OCI-LY3 (cell line): Measurements from ENCODE around the gene OR10AD1.

Source experiments
- H2AFZ ChIP-seq: fragments of 200-600, 300-600 bp; shearing (Covaris generic); 2 replicates; pipeline ENCODE4 v1.6.0; 2014; ENCODE audit warnings: antibody characterized with exemption, low read depth, low read length
- H3K27ac ChIP-seq: fragments of 200-600, 300-600 bp; sonication (generic); 2 replicates; pipeline ENCODE4 v1.5.1; 2014; ENCODE audit warnings: mild to moderate bottlenecking, low read length, moderate library complexity, mixed read lengths
- H3K27me3 ChIP-seq: fragments of 200-600, 300-600 bp; sonication (generic); 2 replicates; pipeline ENCODE4 v1.6.1; 2014; ENCODE audit warnings: low read depth, low read length, mixed read lengths
- H3K36me3 ChIP-seq: fragments of 200-600, 300-600 bp; sonication (generic); replicated peaks from 2 replicates; pipeline ENCODE3; 2014; ENCODE audit warnings: low read depth, low read length, mixed read lengths
- H3K4me1 ChIP-seq: fragments of 300-600, 200-600 bp; sonication (generic); 2 replicates; pipeline ENCODE4 v1.6.1; 2014; ENCODE audit warnings: low read length, mixed read lengths
- H3K4me2 ChIP-seq: fragments of 200-600, 300-600 bp; sonication (generic); 2 replicates; pipeline ENCODE4 v1.6.1; 2014; ENCODE audit warnings: low read length, mixed read lengths
- H3K4me3 ChIP-seq: fragments of 300-600, 200-600 bp; sonication (generic); 2 replicates; pipeline ENCODE4 v1.5.1; 2014; ENCODE audit warnings: antibody characterized with exemption, mild to moderate bottlenecking, low read length, moderate library complexity
- H3K79me2 ChIP-seq: fragments of 300-600, 200-600 bp; shearing (Covaris generic); 2 replicates; pipeline ENCODE4 v1.6.1; 2014; ENCODE audit warnings: mild to moderate bottlenecking, low read length, mixed read lengths
- H3K9ac ChIP-seq: fragments of 300-600, 200-600 bp; shearing (Covaris generic); 2 replicates; pipeline ENCODE4 v1.6.0; 2014; ENCODE audit warnings: mild to moderate bottlenecking, low read length, moderate library complexity
- H3K9me3 ChIP-seq: fragments of 200-600, 300-600 bp; shearing (Covaris generic); 2 replicates; pipeline ENCODE4 v1.6.1; 2014; ENCODE audit warnings: low read length, mixed read lengths; ENCODE audit not compliant: insufficient read depth
- H4K20me1 ChIP-seq: fragments of 200-600, 300-600 bp; sonication (generic); 2 replicates; pipeline ENCODE4 v1.6.1; 2016; ENCODE audit warnings: low read length, mixed read lengths; ENCODE audit not compliant: insufficient read depth
- EZH2phosphoT487 ChIP-seq: fragments of 200-600 bp; shearing (Covaris generic); IDR thresholded peaks from 2 replicates; pipeline ENCODE4 v1.6.1; 2018; ENCODE audit warnings: antibody characterized with exemption, mixed run types, low read depth
- TF ChIP-seq, protein P1 (sequence below): fragments of 200-600, 300-600 bp; sonication (generic); IDR thresholded peaks from 2 replicates; pipeline ENCODE4 v1.5.1; 2014; ENCODE audit warnings: antibody characterized with exemption, low read length, low read depth

Gene OR10AD1

DNA sequence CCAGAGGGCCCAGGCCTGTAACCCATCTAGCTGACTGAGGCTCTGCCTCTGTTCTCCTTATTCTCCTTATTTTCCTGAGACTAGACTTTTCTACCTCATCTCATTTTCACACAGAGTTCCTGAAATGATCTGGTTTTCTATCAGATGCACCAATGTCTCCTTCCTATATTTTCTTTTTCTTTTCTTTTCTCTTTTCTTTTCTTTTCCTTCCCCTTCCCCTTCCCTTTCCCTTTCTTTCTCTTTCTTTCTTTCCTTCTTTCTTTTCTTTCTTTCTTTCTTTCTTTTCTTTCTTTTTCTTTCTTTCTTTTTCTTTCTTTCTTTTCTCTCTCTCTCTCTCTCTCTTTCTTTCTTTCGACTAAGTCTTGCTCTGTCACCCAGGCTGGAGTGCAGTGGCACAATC lies 22.7 kb downstream of the OR10AD1 start:
- peaks cover 14% of the 10 kb centered on the region for H3K4me1 ChIP-seq
- no peak overlapping the region for H3K4me2 ChIP-seq
- no peaks in the 10 kb centered on the region for H3K9me3 ChIP-seq
- no peak overlapping the region for H3K4me3 ChIP-seq
- no peaks in the 10 kb centered on the region for H4K20me1 ChIP-seq
- no peak overlapping the region for H3K27ac ChIP-seq
- no peaks in the 10 kb centered on the region for H3K36me3 ChIP-seq
- no peaks in the 10 kb centered on the region for H3K79me2 ChIP-seq
- H3K27me3 ChIP-seq: peaks cover 32% of the 10 kb centered on the region
- no peak for TF ChIP-seq EZH2phosphoT487
- TF ChIP-seq, protein P1, sequence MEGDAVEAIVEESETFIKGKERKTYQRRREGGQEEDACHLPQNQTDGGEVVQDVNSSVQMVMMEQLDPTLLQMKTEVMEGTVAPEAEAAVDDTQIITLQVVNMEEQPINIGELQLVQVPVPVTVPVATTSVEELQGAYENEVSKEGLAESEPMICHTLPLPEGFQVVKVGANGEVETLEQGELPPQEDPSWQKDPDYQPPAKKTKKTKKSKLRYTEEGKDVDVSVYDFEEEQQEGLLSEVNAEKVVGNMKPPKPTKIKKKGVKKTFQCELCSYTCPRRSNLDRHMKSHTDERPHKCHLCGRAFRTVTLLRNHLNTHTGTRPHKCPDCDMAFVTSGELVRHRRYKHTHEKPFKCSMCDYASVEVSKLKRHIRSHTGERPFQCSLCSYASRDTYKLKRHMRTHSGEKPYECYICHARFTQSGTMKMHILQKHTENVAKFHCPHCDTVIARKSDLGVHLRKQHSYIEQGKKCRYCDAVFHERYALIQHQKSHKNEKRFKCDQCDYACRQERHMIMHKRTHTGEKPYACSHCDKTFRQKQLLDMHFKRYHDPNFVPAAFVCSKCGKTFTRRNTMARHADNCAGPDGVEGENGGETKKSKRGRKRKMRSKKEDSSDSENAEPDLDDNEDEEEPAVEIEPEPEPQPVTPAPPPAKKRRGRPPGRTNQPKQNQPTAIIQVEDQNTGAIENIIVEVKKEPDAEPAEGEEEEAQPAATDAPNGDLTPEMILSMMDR: no peak
- no peak overlapping the region for H3K9ac ChIP-seq
- no peak overlapping the region for H2AFZ ChIP-seq

DNA sequence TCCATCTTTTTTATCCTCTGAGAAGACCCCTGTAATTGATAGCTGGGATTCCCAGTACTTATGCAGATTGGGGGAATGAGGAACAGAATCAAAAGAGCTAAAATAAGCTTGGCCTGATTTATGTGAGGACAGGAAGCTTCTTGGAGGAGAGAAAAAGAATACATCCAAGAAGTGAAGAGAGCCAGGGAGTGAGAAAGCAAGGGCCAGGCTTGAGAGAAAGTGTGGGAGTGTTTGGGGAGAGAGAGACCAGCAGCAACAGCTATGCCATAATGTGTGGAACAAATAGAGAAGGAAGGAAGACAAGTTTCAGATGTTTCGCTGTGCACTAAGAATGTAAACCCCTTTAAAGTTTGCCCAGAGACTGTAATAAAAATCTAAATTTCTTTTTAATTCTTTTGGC lies 23.6 kb downstream of the OR10AD1 start:
- no peak overlapping the region for H3K9ac ChIP-seq
- H3K36me3 ChIP-seq: no peaks in the 10 kb centered on the region
- no peak overlapping the region for H3K27ac ChIP-seq
- peaks cover 32% of the 10 kb centered on the region for H3K27me3 ChIP-seq
- peaks cover 4% of the 10 kb centered on the region for H3K4me1 ChIP-seq
- no peak overlapping the region for H3K4me2 ChIP-seq
- no peaks in the 10 kb centered on the region for H3K79me2 ChIP-seq
- TF ChIP-seq, protein P1: no peak
- TF ChIP-seq EZH2phosphoT487: no peak
- no peak overlapping the region for H3K4me3 ChIP-seq
- no peak overlapping the region for H2AFZ ChIP-seq
- no peaks in the 10 kb centered on the region for H4K20me1 ChIP-seq
- no peaks in the 10 kb centered on the region for H3K9me3 ChIP-seq

DNA sequence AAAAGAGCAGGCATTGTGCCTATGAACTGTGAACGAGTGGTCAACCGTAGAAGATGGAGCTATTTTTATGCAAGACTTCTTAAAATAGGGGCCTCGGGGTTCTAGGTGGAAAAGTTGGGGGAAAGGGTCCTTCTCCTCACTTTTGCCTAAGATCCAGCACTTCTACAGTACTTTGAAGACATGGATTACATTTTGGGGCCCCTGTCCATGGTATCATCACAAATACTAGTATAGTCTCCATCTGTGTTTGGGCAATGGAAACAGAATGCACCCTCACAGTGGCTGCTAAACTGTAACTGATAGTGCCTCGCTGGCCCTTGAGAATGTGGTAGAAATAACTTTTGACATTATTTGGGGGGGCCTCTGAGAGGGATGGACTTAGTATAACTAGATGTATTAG lies 25.1 kb downstream of the OR10AD1 start:
- Histone ChIP-seq H3K27me3 (peaks cover 32% of the 10 kb centered on the region), H3K36me3 (no peaks in the 10 kb centered on the region)
- TF ChIP-seq, protein P1: no peak
- TF ChIP-seq EZH2phosphoT487: no peak

DNA sequence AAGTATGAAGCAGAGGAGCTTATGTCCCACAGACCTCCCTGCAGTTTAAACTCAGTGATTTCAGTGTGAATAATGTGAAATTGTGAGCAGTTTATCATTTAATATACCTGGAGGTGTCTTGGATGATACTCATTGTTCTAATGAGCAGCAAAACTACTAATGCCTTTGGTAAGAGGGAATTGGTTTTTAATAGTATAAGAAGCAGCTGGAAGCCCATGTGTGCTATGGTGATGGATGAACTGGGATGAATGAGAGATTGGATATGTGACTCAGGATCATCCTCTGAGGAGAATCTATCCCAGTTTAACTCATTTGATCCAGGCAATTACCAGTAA lies 26.7 kb downstream of the OR10AD1 start:
- Histone ChIP-seq H3K9ac (no peak overlapping the region), H3K4me2 (no peak overlapping the region), H3K4me1 (no peaks in the 10 kb centered on the region), H3K9me3 (no peaks in the 10 kb centered on the region), H2AFZ (no peak overlapping the region), H3K27ac (no peak overlapping the region), H3K4me3 (no peak overlapping the region), H3K79me2 (no peaks in the 10 kb centered on the region), H3K36me3 (no peaks in the 10 kb centered on the region), H4K20me1 (no peaks in the 10 kb centered on the region), H3K27me3 (peaks cover 25% of the 10 kb centered on the region)
- no peak for TF ChIP-seq EZH2phosphoT487
- TF ChIP-seq, protein P1: no peak

More for the DNA sequence above, 25.1 kb downstream of the OR10AD1 start:
- no peak overlapping the region for H2AFZ ChIP-seq
- H3K79me2 ChIP-seq: no peaks in the 10 kb centered on the region
- H4K20me1 ChIP-seq: no peaks in the 10 kb centered on the region
- H3K4me2 ChIP-seq: no peak overlapping the region
- no peaks in the 10 kb centered on the region for H3K9me3 ChIP-seq
- no peak overlapping the region for H3K27ac ChIP-seq
- H3K4me3 ChIP-seq: no peak overlapping the region
- no peak overlapping the region for H3K9ac ChIP-seq
- H3K4me1 ChIP-seq: peaks cover 4% of the 10 kb centered on the region
